Lower leg skin (tissue), 4 donors: ENCODE data around the gene CD46. TPM values are rescaled to one million over a fixed set of nuclear protein-coding genes. Genes with fewer than 3 reads are reported as not detected.

ENCODE experiments used
- microRNA counts, 2 donors: library from miRNA; unstranded; fragments of <30 nt; microRNA quantifications; one replicate each; lab custom pipeline; 2016
- total RNA-seq, 4 donors: library from RNA; depleted of rRNA; stranded (reverse); fragments of >200 nt; gene quantifications; one replicate each; pipeline ENCODE4 v1.1.0, GENCODE V29; 2016

CD46 gene
- total RNA-seq, 4 donors from 2014 or later: 63.3 to 89.4 (median 76.2) TPM

MicroRNA genes within 50 kb of the gene (microRNA counts, 767-probe panel; counts per million panel counts)
- microRNA hsa-miR-29b-3p (lab: Ali Mortazavi, UCI) (14,727 to 16,406 counts per million in 2 donors), microRNA hsa-miR-29c-3p (lab: Ali Mortazavi, UCI) (8,368 to 10,222 counts per million in 2 donors)

Other genes with a start within 250 kb of the CD46 start
- gene CR1L, start 106.9 kb upstream of the CD46 start, total RNA-seq: not detected
- gene CD34, start 159.1 kb downstream of the CD46 start, total RNA-seq: 10 to 100 TPM in 3 of 4 donors, 1 to 10 TPM in 1; 8.5 to 45.5 (median 26.0) TPM